Ascending aorta (tissue), 2 donors: Measurements from ENCODE around the gene SNRNP48. TPM values are rescaled to one million over a fixed set of nuclear protein-coding genes. Genes with fewer than 3 reads are reported as not detected.

Source experiments
- DNase-seq, 2 donors: peaks; one replicate each; pipeline ENCODE4 v3.0.0-alpha.2; 2019; ENCODE audit warnings: low spot score in 2 of 2
- H3K27ac ChIP-seq, 2 donors: fragments of 200-600 bp; sonication (generic); one replicate each; pipeline ENCODE4 v1.5.1; 2016 to 2017; ENCODE audit warnings: mild to moderate bottlenecking in 1 of 2
- H3K27me3 ChIP-seq: fragments of 200-600 bp; sonication (generic); one replicate; pipeline ENCODE4 v1.5.1; 2017
- H3K36me3 ChIP-seq, 2 donors: fragments of 200-600 bp; sonication (generic); one replicate each; pipeline ENCODE4 v1.5.1; 2016
- H3K4me1 ChIP-seq, 2 donors: fragments of 200-600 bp; sonication (generic); one replicate each; pipeline ENCODE4 v1.5.1; 2016 to 2017; ENCODE audit warnings: mild to moderate bottlenecking in 1 of 2
- H3K4me3 ChIP-seq, 2 donors: fragments of 200-600 bp; sonication (generic); one replicate each; pipeline ENCODE4 v1.5.1; 2016 to 2017; ENCODE audit warnings: mild to moderate bottlenecking in 1 of 2
- H3K9me3 ChIP-seq, 2 donors: fragments of 200-600 bp; sonication (generic); one replicate each; pipeline ENCODE4 v1.5.1; 2016
- intact Hi-C: fragments of 100-400 bp; cut with DNase I; formaldehyde crosslinking; loops from one replicate; pipeline ENCODE4 v1.15.1; 2023
- total RNA-seq: library from RNA; depleted of rRNA; stranded (reverse); fragments of >200 nt; gene quantifications from one replicate; pipeline ENCODE4 v1.1.0, GENCODE V29; 2016
- TF ChIP-seq, protein P1 (sequence below), 3 experiments: fragments of 200-600 bp in 2 of 3; fragments of 450-650 bp in 1 of 3; sonication (generic) in 2 of 3; IDR thresholded peaks; one replicate each; pipeline ENCODE4 v1.5.1; 2016 to 2019; ENCODE audit warnings: antibody characterized with exemption in 3 of 3, mild to moderate bottlenecking in 1 of 3, moderate library complexity in 1 of 3

The SNRNP48 gene
- total RNA-seq, 1 donor from 2014 or later = 1.3 TPM

DNA sequence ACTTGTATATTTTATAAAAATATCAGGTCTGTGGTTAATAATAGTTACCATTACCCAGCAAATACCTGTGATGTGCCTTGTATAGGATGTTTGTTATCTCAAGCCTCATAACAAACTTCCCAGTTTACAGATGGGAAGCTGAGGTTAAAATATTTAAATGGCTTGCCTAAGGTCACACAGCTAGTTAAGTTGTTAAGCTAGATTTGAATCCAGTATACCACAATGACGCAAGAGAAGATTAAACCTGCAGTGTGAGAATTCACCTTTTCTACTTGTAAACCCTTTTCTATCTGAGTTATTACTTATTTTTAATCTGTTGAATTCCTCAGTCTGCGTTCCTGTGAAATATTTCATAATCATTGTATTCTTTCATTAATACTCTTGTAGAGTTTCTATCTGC is 43.6 kb upstream of the SNRNP48 start:
- TF ChIP-seq, protein P1, sequence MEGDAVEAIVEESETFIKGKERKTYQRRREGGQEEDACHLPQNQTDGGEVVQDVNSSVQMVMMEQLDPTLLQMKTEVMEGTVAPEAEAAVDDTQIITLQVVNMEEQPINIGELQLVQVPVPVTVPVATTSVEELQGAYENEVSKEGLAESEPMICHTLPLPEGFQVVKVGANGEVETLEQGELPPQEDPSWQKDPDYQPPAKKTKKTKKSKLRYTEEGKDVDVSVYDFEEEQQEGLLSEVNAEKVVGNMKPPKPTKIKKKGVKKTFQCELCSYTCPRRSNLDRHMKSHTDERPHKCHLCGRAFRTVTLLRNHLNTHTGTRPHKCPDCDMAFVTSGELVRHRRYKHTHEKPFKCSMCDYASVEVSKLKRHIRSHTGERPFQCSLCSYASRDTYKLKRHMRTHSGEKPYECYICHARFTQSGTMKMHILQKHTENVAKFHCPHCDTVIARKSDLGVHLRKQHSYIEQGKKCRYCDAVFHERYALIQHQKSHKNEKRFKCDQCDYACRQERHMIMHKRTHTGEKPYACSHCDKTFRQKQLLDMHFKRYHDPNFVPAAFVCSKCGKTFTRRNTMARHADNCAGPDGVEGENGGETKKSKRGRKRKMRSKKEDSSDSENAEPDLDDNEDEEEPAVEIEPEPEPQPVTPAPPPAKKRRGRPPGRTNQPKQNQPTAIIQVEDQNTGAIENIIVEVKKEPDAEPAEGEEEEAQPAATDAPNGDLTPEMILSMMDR (IDR thresholded peaks at IDR 0.05) = no peak
- H3K27ac ChIP-seq = no peak overlapping the region
- DNase-seq = no peak
- intact Hi-C loops = no loop called here
- no peaks in the 10 kb centered on the region for H3K9me3 ChIP-seq
- peaks cover 4 to 12% of the 10 kb centered on the region in 2 donors for H3K4me1 ChIP-seq
- H3K4me3 ChIP-seq = no peak overlapping the region
- peaks cover 12% of the 10 kb centered on the region for H3K27me3 ChIP-seq
- H3K36me3 ChIP-seq = no peaks in the 10 kb centered on the region

DNA sequence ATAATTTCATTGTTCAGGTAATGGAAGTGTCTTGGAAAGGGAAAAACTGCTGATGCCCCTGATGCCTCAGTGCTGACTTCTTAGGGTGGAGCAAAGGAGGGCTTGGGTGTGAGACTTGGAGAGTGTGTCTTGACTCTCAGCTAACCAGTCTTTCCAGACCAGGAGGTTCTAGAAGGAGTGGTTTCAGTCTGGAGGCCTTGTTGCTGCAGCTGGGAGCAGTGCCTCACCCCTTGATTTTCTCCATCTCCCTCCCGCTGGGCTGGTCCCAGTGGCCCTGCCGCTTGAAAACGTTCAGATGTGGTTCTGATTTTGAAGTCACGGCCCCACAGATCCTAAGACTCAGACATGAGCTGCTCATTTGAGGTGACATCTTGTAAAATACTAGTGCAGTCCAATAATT is 43.1 kb upstream of the SNRNP48 start:
- no peaks in the 10 kb centered on the region for H3K9me3 ChIP-seq
- no peak for DNase-seq
- TF ChIP-seq, protein P1 (IDR thresholded peaks at IDR 0.05) = no peak
- H3K27me3 ChIP-seq = peaks cover 10% of the 10 kb centered on the region
- no peak overlapping the region for H3K27ac ChIP-seq
- no peak overlapping the region for H3K4me3 ChIP-seq
- intact Hi-C loops = no loop called here
- peaks cover 3 to 7% of the 10 kb centered on the region in 2 donors for H3K4me1 ChIP-seq
- no peaks in the 10 kb centered on the region for H3K36me3 ChIP-seq

- intact Hi-C loops = no loop called here
- H3K27me3 ChIP-seq = peaks cover 6% of the 10 kb centered on the region
- no peaks in the 10 kb centered on the region for H3K36me3 ChIP-seq
- H3K4me3 ChIP-seq = no peak overlapping the region
- no peaks in the 10 kb centered on the region for H3K9me3 ChIP-seq
- H3K4me1 ChIP-seq = peaks cover 1 to 4% of the 10 kb centered on the region in 2 donors
- no peak for DNase-seq
- TF ChIP-seq, protein P1 (IDR thresholded peaks at IDR 0.05) = no peak
- H3K27ac ChIP-seq = no peak overlapping the region
These were observed 42.7 kb upstream of the SNRNP48 start for GRCh38 chr6:7547315-7547714.

DNA sequence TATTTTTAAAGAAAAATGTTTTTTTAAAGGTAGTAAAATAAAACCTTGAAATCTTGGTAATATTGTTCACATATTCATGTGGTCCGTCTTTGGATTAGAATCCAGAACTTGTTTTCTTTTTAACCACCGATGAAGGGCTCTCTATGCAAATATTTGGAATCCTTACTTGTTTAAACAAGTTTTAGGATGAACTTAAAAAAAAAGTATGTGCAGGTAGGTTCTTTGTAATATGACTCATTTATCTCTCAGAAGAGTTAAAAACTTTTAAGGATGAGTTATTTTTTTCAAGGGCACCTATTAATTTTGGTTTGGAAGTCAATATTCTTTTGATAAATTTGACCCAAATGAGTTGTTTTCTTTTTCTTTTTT is 39.6 kb upstream of the SNRNP48 start:
- H3K36me3 ChIP-seq = no peaks in the 10 kb centered on the region
- no peaks in the 10 kb centered on the region for H3K9me3 ChIP-seq
- H3K27me3 ChIP-seq = no peaks in the 10 kb centered on the region
- H3K27ac ChIP-seq = no peak overlapping the region
- no peaks in the 10 kb centered on the region for H3K4me1 ChIP-seq
- intact Hi-C loops = no loop called here
- H3K4me3 ChIP-seq = no peak overlapping the region
- no peak for DNase-seq
- TF ChIP-seq, protein P1 (IDR thresholded peaks at IDR 0.05) = no peak

DNA sequence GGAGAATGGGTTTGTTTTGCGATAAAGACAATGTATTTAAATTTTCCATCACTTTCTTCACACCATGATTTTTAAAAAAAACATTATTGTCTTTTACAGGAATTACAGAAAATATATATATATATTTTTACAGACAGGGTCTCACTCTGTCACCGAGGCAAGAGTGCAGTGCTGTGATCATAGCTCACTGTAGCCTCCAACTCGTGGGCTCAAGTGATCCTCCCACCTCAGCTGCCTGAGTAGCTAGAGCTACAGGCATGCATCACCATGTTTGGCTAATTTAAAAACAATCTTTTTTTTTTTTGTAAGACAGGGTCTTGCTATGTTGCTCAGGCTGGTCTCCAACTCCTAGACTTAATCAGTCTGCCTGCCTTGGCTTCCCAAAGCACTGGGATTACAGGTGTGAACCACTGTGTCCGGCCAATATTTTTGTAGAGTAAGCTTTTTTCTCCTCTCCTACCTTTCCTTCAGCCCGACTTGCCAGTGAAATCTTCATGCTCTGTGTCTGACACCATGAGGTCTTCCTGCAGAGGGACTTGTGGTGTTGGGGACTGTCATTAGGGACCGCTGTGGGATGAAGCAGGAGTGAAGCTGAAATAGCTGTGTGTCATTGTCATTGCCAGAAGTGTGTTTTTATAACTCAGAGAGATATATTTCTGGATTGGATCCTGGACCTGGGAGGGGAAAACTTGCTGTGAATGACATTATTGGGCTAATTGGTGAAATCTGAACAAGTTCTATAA is 35.3 kb upstream of the SNRNP48 start:
- Histone ChIP-seq H3K36me3 (no peaks in the 10 kb centered on the region), H3K9me3 (no peaks in the 10 kb centered on the region), H3K4me3 (no peak overlapping the region), H3K27ac (no peak overlapping the region), H3K27me3 (no peaks in the 10 kb centered on the region), H3K4me1 (no peaks in the 10 kb centered on the region)
- TF ChIP-seq, protein P1 (IDR thresholded peaks at IDR 0.05) = no peak
- intact Hi-C loops = no loop called here
- DNase-seq = no peak
